Activated naive CD4-positive, alpha-beta T cell treated with anti-CD3 and anti-CD28 coated beads for 36 hours (primary cell): ENCODE results near the gene MT1M. TPM values are rescaled to one million over a fixed set of nuclear protein-coding genes. Genes with fewer than 3 reads are reported as not detected.
A peak's percentile ranks its signal among the peaks of the same experiment; 100 is the strongest.
"Not testable (repeated sequence)": the region's sequence is repeated elsewhere in the genome, so short reads cannot be mapped to it uniquely, and the experiment has no call there.

Source experiments
- CTCF ChIA-PET: fragments of 350-600 bp; sonication (Branson Sonifier 250); formaldehyde crosslinking; loops from one replicate; lab custom pipeline; 2021; ENCODE audit warnings: antibody characterized with exemption; lab: Charles Lee
- DNase-seq: peaks from one replicate; pipeline ENCODE4 v3.0.0-alpha.2; 2020
- H3K27ac Mint-ChIP-seq: one replicate; pipeline ENCODE4 v1.8.0; 2021; ENCODE audit warnings: mild to moderate bottlenecking, mixed read lengths
- H3K27me3 Mint-ChIP-seq: one replicate; pipeline ENCODE4 v1.8.0; 2021; ENCODE audit warnings: low read depth, mixed read lengths
- H3K36me3 Mint-ChIP-seq: one replicate; pipeline ENCODE4 v1.8.0; 2021; ENCODE audit warnings: low read depth, mixed read lengths
- H3K4me1 Mint-ChIP-seq: one replicate; pipeline ENCODE4 v1.8.0; 2021; ENCODE audit warnings: low read depth, mixed read lengths
- H3K4me3 Mint-ChIP-seq: one replicate; pipeline ENCODE4 v1.8.0; 2021; ENCODE audit warnings: mild to moderate bottlenecking, moderate library complexity, mixed read lengths
- H3K9me3 Mint-ChIP-seq: one replicate; pipeline ENCODE4 v1.8.0; 2021; ENCODE audit warnings: mixed read lengths
- intact Hi-C: fragments of 100-400 bp; cut with micrococcal nuclease; formaldehyde crosslinking; loops from one replicate; pipeline ENCODE4 v1.15.1; 2023
- total RNA-seq, 2 experiments: library from RNA; stranded (reverse); gene quantifications; one replicate each; pipeline ENCODE4 v1.2.3, GENCODE V29; 2021

MT1M gene
- total RNA-seq = not detected

- H3K4me3 Mint-ChIP-seq = peak within 1 kb of the TSS; percentile 59
- DNase-seq = no peak
- CTCF ChIA-PET = no interaction called here
- no peaks in the 10 kb centered on the region for H3K9me3 Mint-ChIP-seq
- peaks cover 60% of the 10 kb centered on the region for H3K27me3 Mint-ChIP-seq
- no peaks in the 10 kb centered on the region for H3K36me3 Mint-ChIP-seq
- intact Hi-C loops = no loop called here
- no peak within 1 kb of the TSS for H3K27ac Mint-ChIP-seq
- H3K4me1 Mint-ChIP-seq = peaks cover 24% of the 10 kb centered on the region
Measured at GRCh38 chr16:56632156-56632847, at the start of gene MT1M. Gene MT1M (plus strand): TSS chr16:56632659. CDS start chr16:56632732, 73 bp downstream.

GRCh38 chr16:56582911-56583310 lies 49.5 kb upstream of the MT1M start:
- CTCF ChIA-PET = interaction anchor here (0.7 to 2.4 kb wide), 3 partner anchors 18 to 118 kb away, joined by 3 to 12 read pairs (median 5); no protein-coding TSS in a partner anchor
- H3K27ac Mint-ChIP-seq, H3K9me3 Mint-ChIP-seq, H3K36me3 Mint-ChIP-seq, H3K27me3 Mint-ChIP-seq, H3K4me3 Mint-ChIP-seq, intact Hi-C loops, H3K4me1 Mint-ChIP-seq, DNase-seq: not testable (repeated sequence)

GRCh38 chr16:56583351-56584168 lies 48.9 kb upstream of the MT1M start:
- no peaks in the 10 kb centered on the region for H3K36me3 Mint-ChIP-seq
- H3K4me3 Mint-ChIP-seq = no peak overlapping the region
- H3K9me3 Mint-ChIP-seq = no peaks in the 10 kb centered on the region
- no peak overlapping the region for H3K27ac Mint-ChIP-seq
- no peak for DNase-seq
- intact Hi-C loops = no loop called here
- CTCF ChIA-PET = interaction anchor here (0.7 to 2.6 kb wide), 6 partner anchors 60 to 618 kb away, joined by 3 to 12 read pairs (median 3); no protein-coding TSS in a partner anchor
- no peaks in the 10 kb centered on the region for H3K4me1 Mint-ChIP-seq
- H3K27me3 Mint-ChIP-seq = peaks cover under 1% of the 10 kb centered on the region

- DNase-seq = no peak
- peaks cover 4% of the 10 kb centered on the region for H3K27me3 Mint-ChIP-seq
- H3K4me1 Mint-ChIP-seq = peaks cover 3% of the 10 kb centered on the region
- CTCF ChIA-PET = interaction anchor here (0.7 to 2.7 kb wide), 5 partner anchors 7 to 618 kb away, joined by 3 to 16 read pairs (median 3); no protein-coding TSS in a partner anchor
- intact Hi-C loops = no loop called here
- H3K27ac Mint-ChIP-seq = no peak overlapping the region
- no peaks in the 10 kb centered on the region for H3K9me3 Mint-ChIP-seq
- H3K36me3 Mint-ChIP-seq = no peaks in the 10 kb centered on the region
- H3K4me3 Mint-ChIP-seq = no peak overlapping the region
Measured at GRCh38 chr16:56584276-56584675, 48.2 kb upstream of the MT1M start.

GRCh38 chr16:56588781-56589140 lies 43.7 kb upstream of the MT1M start:
- H3K36me3 Mint-ChIP-seq = no peaks in the 10 kb centered on the region
- H3K4me3 Mint-ChIP-seq = peak overlapping the region; percentile 73
- intact Hi-C loops = no loop called here
- peaks cover 9% of the 10 kb centered on the region for H3K4me1 Mint-ChIP-seq
- no peak for DNase-seq
- H3K27ac Mint-ChIP-seq = no peak overlapping the region
- peaks cover 18% of the 10 kb centered on the region for H3K27me3 Mint-ChIP-seq
- CTCF ChIA-PET = interaction anchor here (0.6 kb wide), 1 partner anchor 200 kb away, joined by 4 read pairs; no protein-coding TSS in a partner anchor
- H3K9me3 Mint-ChIP-seq = no peaks in the 10 kb centered on the region

- intact Hi-C loops = no loop called here
- DNase-seq = peak; percentile 19
- H3K4me3 Mint-ChIP-seq = peak within 1 kb of the TSS; percentile 73
- no peak within 1 kb of the TSS for H3K27ac Mint-ChIP-seq
- peaks cover 9% of the 10 kb centered on the region for H3K4me1 Mint-ChIP-seq
- H3K36me3 Mint-ChIP-seq = no peaks in the 10 kb centered on the region
- no peaks in the 10 kb centered on the region for H3K9me3 Mint-ChIP-seq
- CTCF ChIA-PET = no interaction called here
- peaks cover 18% of the 10 kb centered on the region for H3K27me3 Mint-ChIP-seq
Measured at GRCh38 chr16:56589141-56590039, 43.1 kb upstream of the MT1M start, which contains the start of gene MT3. Gene MT3 (plus strand): TSS chr16:56589528. CDS start chr16:56589591, 63 bp downstream.

GRCh38 chr16:56591377-56592060 lies 40.9 kb upstream of the MT1M start:
- CTCF ChIA-PET = interaction anchor here (0.8 to 2.2 kb wide), 4 partner anchors 9 to 110 kb away, joined by 3 to 14 read pairs (median 5); no protein-coding TSS in a partner anchor
- no peak for DNase-seq

GRCh38 chr16:56593573-56594291 lies 38.7 kb upstream of the MT1M start:
- H3K4me3 Mint-ChIP-seq = no peak overlapping the region
- H3K27ac Mint-ChIP-seq = no peak overlapping the region
- CTCF ChIA-PET = interaction anchor here (0.6 to 2.2 kb wide), 3 partner anchors 10 to 113 kb away, joined by 3 to 5 read pairs (median 3); no protein-coding TSS in a partner anchor
- H3K36me3 Mint-ChIP-seq = no peaks in the 10 kb centered on the region
- peaks cover 10% of the 10 kb centered on the region for H3K4me1 Mint-ChIP-seq
- intact Hi-C loops = no loop called here
- no peak for DNase-seq
- H3K9me3 Mint-ChIP-seq = no peaks in the 10 kb centered on the region
- H3K27me3 Mint-ChIP-seq = peaks cover 16% of the 10 kb centered on the region

More at GRCh38 chr16:56591377-56592060, 40.9 kb upstream of the MT1M start:
- no peak overlapping the region for H3K4me3 Mint-ChIP-seq
- no peaks in the 10 kb centered on the region for H3K9me3 Mint-ChIP-seq
- H3K27ac Mint-ChIP-seq = no peak overlapping the region
- H3K4me1 Mint-ChIP-seq = peaks cover 9% of the 10 kb centered on the region
- peaks cover 18% of the 10 kb centered on the region for H3K27me3 Mint-ChIP-seq
- no peaks in the 10 kb centered on the region for H3K36me3 Mint-ChIP-seq
- intact Hi-C loops = no loop called here

GRCh38 chr16:56594292-56594619 lies 38.2 kb upstream of the MT1M start:
- no peak for DNase-seq
- Mint-ChIP-seq H3K9me3 (no peaks in the 10 kb centered on the region), H3K36me3 (no peaks in the 10 kb centered on the region), H3K4me3 (no peak overlapping the region), H3K4me1 (peaks cover 7% of the 10 kb centered on the region), H3K27ac (no peak overlapping the region), H3K27me3 (peaks cover 14% of the 10 kb centered on the region)
- CTCF ChIA-PET = interaction anchor here (0.6 to 1.0 kb wide), 2 partner anchors 108 to 113 kb away, joined by 3 read pairs; no protein-coding TSS in a partner anchor
- intact Hi-C loops = no loop called here

GRCh38 chr16:56600398-56600999 lies 32.0 kb upstream of the MT1M start:
- intact Hi-C loops = loop anchor here (1.0 kb wide), 2 partner anchors 23 to 86 kb away; no protein-coding TSS in a partner anchor
- no peak overlapping the region for H3K4me3 Mint-ChIP-seq
- peaks cover 4% of the 10 kb centered on the region for H3K4me1 Mint-ChIP-seq
- peaks cover 5% of the 10 kb centered on the region for H3K27me3 Mint-ChIP-seq
- peak; percentile 44 for DNase-seq
- H3K27ac Mint-ChIP-seq = no peak overlapping the region
- CTCF ChIA-PET = interaction anchor here (0.6 to 6.7 kb wide), 15 partner anchors 9 to 335 kb away, joined by 3 to 57 read pairs (median 4); no protein-coding TSS in a partner anchor
- no peaks in the 10 kb centered on the region for H3K36me3 Mint-ChIP-seq
- H3K9me3 Mint-ChIP-seq = no peaks in the 10 kb centered on the region
